Fibroblast of pulmonary artery (primary cell): ENCODE data around the gene RNF128.
A peak's percentile ranks its signal among the peaks of the same experiment; 100 is the strongest.

Source experiments
- DNase-seq: peaks from one replicate; pipeline ENCODE4 v3.0.0-alpha.2; 2010; ENCODE audit warnings: low read depth
- H3K4me3 ChIP-seq: replicated peaks from 2 replicates; pipeline ENCODE4 v1.5.1; 2011; ENCODE audit warnings: low read depth, mild to moderate bottlenecking, control low read depth, low read length, moderate library complexity
- TF ChIP-seq, protein P1 (sequence below): IDR thresholded peaks from 2 replicates; pipeline ENCODE4 v1.5.1; 2011; ENCODE audit warnings: mild to moderate bottlenecking, control low read depth, low read length, inconsistent platforms; ENCODE audit errors: missing control alignments

Gene RNF128

DNA sequence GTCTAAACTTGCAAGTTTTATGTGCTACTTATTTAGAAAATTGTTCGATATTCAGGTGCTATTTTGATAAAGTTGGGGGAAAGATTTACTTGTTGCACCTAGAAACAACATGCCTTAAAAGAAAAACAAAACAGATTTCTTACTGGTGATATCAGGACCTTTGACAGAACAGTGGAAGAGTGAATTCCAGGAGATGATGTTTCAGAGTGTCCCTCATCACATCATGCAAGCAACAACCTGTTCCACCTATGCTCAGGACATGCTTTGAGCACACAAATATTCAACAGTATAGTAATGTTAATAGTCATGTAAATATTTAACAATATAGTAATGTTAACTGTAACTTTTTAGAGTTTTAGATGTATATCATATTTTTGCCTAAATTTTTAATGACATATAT lies 23.9 kb upstream of the RNF128 start:
- H3K4me3 ChIP-seq = no peak overlapping the region
- TF ChIP-seq, protein P1, sequence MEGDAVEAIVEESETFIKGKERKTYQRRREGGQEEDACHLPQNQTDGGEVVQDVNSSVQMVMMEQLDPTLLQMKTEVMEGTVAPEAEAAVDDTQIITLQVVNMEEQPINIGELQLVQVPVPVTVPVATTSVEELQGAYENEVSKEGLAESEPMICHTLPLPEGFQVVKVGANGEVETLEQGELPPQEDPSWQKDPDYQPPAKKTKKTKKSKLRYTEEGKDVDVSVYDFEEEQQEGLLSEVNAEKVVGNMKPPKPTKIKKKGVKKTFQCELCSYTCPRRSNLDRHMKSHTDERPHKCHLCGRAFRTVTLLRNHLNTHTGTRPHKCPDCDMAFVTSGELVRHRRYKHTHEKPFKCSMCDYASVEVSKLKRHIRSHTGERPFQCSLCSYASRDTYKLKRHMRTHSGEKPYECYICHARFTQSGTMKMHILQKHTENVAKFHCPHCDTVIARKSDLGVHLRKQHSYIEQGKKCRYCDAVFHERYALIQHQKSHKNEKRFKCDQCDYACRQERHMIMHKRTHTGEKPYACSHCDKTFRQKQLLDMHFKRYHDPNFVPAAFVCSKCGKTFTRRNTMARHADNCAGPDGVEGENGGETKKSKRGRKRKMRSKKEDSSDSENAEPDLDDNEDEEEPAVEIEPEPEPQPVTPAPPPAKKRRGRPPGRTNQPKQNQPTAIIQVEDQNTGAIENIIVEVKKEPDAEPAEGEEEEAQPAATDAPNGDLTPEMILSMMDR = no peak
- no peak for DNase-seq

DNA sequence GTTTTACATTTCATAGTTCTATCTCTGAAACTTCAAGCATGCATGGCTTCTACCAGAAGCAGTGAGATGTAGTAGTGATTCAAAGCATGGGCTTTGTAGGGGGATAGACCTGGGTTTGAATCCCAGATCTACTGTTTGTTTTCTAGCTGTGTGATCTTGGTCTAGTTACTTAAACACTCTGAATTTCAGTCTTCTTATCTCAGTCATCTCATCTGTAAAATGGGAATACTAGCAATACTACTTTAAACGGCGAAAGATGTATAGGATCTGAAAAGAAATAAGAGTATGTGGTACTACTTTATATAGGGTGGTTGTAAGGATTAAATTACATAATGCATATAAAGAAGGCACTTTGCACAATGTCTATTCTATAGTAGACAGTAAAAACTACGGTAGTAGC lies 20.0 kb upstream of the RNF128 start:
- TF ChIP-seq, protein P1 = no peak
- no peak for DNase-seq
- no peak overlapping the region for H3K4me3 ChIP-seq

DNA sequence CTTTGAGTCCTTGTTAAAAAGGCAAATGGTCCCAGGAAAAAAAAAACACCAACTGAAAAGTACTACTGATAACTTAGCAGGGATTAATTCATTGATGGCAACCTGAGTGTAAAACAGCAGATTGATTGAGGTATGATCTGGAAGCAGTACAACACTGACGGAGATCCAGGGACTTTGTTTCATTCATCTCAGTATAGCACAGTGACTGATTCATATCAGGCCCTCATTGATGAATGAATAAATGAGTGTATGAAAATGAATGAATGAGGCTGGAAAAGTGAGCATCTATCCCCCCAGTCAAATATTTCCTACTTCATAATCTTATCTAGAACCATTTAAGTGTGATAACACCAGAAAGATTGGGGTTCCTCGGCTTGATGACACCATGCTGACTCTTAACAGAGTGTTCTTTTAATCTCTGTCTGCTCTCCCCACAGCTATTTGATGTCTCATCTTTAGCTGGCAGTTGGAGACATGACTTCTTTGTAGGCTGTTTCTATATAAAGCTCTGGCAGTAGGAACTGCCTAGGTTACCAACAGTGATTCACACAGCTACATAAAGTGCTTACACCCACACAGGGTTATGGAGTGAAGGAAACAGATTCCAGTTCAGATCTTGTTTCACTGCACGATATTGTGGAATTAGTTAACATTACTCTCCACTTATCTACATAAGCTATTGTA lies 18.6 kb upstream of the RNF128 start:
- DNase-seq = peak; percentile 74
- TF ChIP-seq, protein P1 = no peak
- no peak overlapping the region for H3K4me3 ChIP-seq

DNA sequence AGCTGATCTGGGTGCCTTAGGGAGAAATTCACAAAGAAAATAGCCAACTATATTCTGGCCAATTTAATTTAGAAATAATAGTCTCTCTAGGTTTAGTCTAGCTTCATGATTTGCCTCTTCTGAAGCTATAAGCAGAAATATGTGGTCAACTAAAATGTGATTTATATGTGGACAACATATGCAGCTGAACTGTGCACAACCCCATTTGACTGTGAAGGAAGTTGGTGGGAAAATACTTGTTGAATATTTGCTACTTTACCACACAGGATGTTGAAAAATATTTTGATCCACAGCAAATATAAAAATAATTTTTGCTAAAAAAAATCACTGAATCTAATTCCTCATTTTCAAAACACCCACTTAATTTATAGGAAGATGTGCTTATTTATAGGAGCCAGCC lies 15.7 kb upstream of the RNF128 start:
- H3K4me3 ChIP-seq = no peak overlapping the region
- DNase-seq = no peak
- TF ChIP-seq, protein P1 = no peak

DNA sequence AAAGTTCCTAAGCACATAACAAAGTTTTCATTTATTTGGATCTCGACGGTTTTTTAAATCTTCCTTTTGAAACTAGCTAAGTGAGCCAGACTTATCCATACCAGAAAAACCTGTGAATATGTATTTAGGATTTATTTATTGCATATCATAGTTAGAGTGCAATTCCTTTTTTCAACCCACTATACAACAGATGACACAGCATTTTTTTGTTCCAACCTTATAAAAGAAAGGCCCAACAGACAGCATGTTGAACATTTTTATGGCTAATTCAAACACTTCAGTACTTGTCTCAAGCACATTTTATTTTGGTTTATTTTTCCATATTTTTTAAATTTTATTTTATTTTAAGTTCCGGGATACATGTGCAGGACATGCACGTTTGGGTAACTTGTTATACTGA lies 15.1 kb upstream of the RNF128 start:
- H3K4me3 ChIP-seq = no peak overlapping the region
- no peak for DNase-seq
- TF ChIP-seq, protein P1 = no peak

DNA sequence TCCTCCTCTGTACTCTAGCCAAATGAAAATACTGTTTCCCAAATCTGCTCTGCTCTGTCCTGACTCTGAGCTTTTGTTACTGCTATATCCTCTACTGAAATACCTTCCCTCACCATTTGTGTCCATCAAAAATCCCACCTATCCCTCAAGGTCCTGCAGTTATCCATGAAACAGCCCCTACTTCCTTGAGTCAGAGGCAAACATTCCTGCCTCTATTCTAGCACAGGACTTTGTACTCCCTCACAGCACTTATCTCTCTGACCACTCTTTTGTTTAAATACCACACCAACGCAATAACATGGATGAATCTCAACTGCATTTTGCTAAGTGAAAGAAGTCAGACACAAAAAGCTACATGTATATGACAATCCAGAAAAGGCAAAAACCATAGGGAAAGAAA lies 10.5 kb upstream of the RNF128 start:
- no peak for DNase-seq
- TF ChIP-seq, protein P1 = no peak

DNA sequence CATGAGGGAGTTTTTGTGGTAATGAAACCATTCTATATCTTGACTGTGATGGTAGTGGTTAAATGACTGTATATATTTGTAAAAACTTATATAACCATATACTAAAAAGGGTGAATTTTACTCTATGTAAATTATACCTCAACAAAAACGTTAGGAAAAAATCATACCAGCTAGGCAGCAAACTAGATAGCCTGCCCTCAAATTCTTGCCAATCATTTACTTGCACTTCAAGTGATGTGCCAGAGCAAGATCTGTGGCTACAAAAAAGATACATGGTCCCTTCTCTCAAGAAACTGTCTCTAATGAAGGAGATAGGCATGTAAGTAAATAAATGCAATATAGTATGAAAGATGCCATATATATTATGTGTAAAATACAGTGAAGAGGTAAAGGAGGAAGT lies 10.0 kb upstream of the RNF128 start:
- TF ChIP-seq, protein P1 = no peak

More for the DNA sequence above, 10.5 kb upstream of the RNF128 start:
- H3K4me3 ChIP-seq = no peak overlapping the region

More for the DNA sequence above, 10.0 kb upstream of the RNF128 start:
- no peak for DNase-seq
- no peak overlapping the region for H3K4me3 ChIP-seq
